ENCODE data around the gene GOLPH3L.
"Not testable (repeated sequence)": the region's sequence is repeated elsewhere in the genome, so short reads cannot be mapped to it uniquely, and the experiment has no call there.

Gene GOLPH3L

GRCh38 chr1:150613061-150613920 is 83.7 kb downstream of the GOLPH3L start:
- ATAC-seq: peak; percentile 74 to 81

GRCh38 chr1:150612014-150612345 is 85.0 kb downstream of the GOLPH3L start:
- no peak for ATAC-seq

GRCh38 chr1:150610576-150610975 is 86.4 kb downstream of the GOLPH3L start:
- ATAC-seq: no peak

DNA sequence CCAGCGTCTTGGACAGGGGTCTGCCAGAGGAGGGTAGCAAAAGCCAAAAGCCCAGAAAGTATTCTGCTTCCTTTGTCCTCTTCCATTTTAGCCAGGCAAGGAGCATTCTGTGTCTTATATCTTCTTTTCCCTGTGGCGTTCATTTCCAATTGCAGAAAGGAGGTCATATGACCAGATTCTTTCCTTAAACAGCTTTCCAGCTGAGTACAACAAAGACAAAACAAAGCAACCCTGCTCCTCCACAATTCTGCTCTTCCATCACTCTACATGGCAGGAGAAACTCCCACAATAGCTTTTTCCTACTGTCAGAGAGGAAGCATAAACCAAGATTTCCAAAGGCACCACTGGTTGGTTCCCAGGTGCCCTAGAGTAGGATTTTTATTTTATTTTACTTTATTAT is 87.2 kb downstream of the GOLPH3L start:
- no peak for ATAC-seq

DNA sequence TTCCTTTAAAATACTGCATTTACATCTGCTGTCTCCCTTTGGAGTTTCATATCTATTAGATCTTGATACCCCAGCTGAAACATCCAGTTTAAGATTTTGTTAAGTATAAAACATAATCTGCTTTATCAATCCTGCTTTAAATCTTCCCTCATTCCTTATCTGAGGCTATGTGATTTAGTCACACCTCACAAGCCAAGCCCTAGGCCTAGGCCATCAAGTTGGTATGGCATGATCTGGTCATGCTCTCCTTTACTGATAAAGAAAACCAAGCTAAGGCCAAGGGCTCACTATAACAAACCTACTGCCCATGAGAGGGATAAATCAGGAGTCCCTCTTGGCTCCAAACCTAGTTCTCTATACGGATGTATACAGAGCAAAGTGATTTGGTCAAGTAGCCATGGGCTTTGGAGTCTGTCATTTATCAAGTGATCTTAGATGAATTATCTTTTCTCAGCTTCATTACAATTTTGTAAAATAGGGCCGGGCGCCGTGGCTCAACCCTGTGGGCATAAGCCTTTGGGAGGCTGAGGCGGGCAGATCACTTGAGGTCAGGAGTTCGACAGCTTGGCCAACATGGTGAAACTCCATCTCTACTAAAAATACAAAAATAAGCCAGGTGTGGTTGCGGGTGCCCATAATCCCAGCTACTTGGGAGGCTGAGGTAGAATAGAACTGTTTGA is 90.4 kb downstream of the GOLPH3L start:
- no peak for ATAC-seq

- not testable (repeated sequence) for ATAC-seq
These were observed 91.6 kb downstream of the GOLPH3L start for GRCh38 chr1:150605451-150605731.

DNA sequence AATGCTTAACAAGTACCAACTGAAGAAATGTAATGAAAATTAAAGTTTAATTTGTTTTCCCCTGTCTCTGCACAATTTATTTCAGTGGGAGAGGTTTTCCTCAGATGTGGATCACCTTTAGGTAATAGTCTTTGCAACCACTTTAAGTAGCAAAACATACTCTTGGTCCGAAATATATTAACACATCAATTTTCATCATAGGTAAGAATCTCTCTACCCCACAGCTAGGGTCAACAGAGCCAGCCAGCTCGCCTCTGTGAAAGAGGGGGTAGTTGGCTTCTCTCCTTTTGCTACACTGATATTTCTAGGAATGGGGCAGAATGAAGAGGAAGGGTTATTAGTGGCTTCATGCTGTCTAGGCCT is 92.7 kb downstream of the GOLPH3L start:
- no peak for ATAC-seq

DNA sequence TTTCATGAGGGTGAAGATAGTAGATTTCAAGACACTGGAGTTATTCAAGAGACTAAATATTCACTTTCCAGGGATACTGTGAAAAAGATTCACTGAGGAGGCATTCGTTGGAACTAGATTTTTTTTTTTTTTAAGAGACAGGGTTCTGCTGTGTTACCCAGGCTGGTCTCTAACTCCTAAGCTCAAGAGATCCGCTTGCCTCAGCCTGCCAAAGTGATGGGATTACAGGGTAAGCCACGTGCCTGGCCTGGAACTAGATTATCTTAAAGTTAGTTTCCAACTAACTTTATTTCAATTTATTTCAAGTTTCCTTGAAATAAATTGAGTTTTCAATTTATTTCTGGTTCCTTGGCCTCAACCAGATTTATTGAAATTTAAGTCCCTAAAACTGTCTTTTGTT is 93.2 kb downstream of the GOLPH3L start:
- ATAC-seq: no peak

DNA sequence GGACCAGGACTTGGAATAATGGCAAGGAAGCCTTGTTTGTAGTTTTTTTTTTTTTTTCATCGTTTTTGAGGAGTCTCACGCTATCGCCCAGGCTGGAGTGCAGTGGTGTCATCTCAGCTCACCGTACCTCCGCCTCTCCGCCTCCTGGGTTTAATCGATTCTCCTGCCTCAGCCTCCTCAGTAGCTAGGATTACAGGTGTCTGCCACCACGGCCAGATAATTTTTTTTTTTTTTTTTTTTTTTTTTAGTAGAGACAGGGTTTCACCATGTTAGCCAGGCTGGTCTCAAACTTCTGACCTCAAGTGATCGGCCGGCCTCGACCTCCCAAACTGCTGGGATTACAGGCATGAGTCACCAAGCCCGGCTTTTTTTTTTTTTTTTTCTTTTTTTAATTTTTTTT is 94.6 kb downstream of the GOLPH3L start:
- not testable (repeated sequence) for ATAC-seq

DNA sequence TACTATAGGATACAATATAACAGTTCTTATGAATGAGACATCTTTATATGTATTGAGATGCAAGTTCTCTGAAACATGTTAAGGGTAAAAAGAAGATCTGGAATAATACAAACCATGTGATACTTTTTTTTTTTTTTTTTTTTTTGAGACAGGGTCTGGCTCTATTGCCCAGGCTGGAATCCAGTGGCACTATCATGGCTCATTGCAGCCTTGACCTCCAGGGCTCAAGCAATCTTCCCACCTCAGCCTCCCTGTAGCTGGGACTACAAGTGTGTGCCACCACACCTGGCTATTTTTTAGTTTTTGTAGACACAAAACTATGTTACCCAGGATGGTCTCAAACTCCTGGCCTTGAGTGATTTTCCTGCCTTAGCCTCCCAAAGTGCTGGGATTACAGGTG is 95.4 kb downstream of the GOLPH3L start:
- no peak for ATAC-seq

DNA sequence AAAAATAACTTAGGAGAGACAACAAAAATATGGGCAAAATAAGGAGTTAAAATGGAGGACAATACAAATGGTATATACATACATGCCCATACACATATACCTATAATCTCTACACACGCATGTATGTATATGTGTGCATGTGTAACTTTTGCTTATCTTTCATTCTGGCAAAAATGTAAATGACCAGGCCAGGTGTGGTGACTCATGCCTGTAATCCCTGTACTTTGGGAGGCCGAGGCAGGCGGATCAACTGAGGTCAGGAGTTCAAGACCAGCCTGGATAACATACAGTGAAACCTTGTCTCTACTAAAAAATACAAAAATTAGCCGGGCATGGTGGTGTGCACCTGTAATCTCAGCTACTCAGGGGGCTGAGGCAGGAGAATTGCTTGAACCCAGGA is 98.6 kb downstream of the GOLPH3L start:
- not testable (repeated sequence) for ATAC-seq

DNA sequence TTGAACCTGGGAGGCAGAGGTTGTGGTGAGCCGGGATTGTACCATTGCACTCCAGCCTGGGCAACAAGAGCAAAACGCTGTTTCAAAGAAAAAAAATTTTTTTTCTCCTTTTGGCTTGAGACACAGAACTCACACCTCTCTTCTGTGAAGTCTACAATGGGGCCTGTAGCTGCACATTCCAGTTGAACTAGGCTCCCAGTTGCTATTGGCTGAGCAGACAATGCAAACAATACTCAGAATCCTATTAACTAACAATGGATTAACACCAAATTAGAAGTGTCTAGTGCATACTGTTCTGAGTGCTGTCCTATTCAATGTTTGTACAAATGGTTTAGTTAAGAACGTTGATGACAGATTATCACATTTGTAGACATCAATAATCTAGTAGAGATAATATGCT is 100.0 kb downstream of the GOLPH3L start:
- no peak for ATAC-seq
